Measurements from ENCODE around the gene CREBBP. TPM values are rescaled to one million over a fixed set of nuclear protein-coding genes. Genes with fewer than 3 reads are reported as not detected.
A peak's percentile ranks its signal among the peaks of the same experiment; 100 is the strongest.

The CREBBP gene
- total RNA-seq, 1 donor from 2014 or later, result 53.0 TPM

DNA sequence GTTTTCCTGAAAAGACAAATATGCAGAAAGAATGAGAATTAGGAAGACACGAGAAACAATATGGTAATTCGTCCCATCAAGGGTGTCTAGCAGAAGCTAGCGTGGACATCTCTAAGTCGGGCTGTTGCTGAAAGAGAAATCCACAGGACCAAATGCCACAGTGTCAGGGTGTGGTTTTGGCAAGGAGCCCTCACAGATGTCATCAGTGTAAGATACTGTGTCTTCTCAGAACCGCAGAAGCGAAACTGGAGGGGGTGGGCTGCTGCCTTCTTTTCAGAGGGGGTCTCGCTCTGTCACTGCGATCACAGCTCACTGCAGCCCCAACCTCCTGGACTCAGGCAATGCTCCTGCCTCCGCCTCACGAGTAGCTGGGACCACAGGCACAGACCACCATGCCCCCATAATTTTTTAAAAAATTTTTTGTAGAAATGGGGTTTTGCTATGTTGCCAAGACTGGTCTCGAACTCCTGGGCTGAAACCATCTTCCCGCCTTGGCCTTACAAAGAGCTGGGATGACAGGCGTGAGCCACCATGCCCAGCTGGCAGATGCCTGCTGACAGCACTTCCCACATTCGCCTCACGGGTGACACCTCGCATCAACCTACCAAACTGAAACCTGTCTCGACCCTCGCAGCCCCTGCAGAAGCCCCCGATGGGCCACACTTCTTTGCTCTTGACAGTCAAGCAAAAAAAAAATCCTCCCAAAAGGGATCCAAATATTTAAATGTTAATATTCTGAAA lies 189.4 kb downstream of the CREBBP start:
- peak overlapping the region; percentile 78 for H3K4me2 ChIP-seq (ENCODE audit: low read length)
- no peaks in the 10 kb centered on the region for H3K27me3 ChIP-seq (ENCODE audit: insufficient read depth, low read length)
- H2AFZ ChIP-seq (ENCODE audit: low read depth, low read length), result peak overlapping the region; percentile 85
- Mint-ChIP-seq H3K4me3 (ENCODE audit: unreplicated experiment) (peak overlapping the region; percentile 70), H3K27me3 (ENCODE audit: low read depth, unreplicated experiment) (no peaks in the 10 kb centered on the region), H3K36me3 (ENCODE audit: low read depth, unreplicated experiment) (peaks cover 19% of the 10 kb centered on the region), H3K9me3 (ENCODE audit: unreplicated experiment) (no peaks in the 10 kb centered on the region), H3K4me1 (ENCODE audit: low read depth, unreplicated experiment) (peaks cover 12% of the 10 kb centered on the region), H3K27ac (ENCODE audit: unreplicated experiment) (no peak overlapping the region)
- no peaks in the 10 kb centered on the region for H3K9me3 ChIP-seq (ENCODE audit: insufficient read depth, low read depth, low read length)
- H4K20me1 ChIP-seq (ENCODE audit: insufficient read depth, low read length), result peaks cover 23% of the 10 kb centered on the region
- H3K27ac ChIP-seq (ENCODE audit: low read depth, low read length), result no peak overlapping the region
- peaks cover 13% of the 10 kb centered on the region for H3K36me3 ChIP-seq (ENCODE audit: insufficient read depth, low read length)
- H3K4me3 ChIP-seq (ENCODE audit: insufficient read depth, low read depth, low read length), result no peak overlapping the region
- H3K79me2 ChIP-seq (ENCODE audit: insufficient read depth, low read length), result peaks cover 14% of the 10 kb centered on the region
- TF ChIP-seq, protein P1, sequence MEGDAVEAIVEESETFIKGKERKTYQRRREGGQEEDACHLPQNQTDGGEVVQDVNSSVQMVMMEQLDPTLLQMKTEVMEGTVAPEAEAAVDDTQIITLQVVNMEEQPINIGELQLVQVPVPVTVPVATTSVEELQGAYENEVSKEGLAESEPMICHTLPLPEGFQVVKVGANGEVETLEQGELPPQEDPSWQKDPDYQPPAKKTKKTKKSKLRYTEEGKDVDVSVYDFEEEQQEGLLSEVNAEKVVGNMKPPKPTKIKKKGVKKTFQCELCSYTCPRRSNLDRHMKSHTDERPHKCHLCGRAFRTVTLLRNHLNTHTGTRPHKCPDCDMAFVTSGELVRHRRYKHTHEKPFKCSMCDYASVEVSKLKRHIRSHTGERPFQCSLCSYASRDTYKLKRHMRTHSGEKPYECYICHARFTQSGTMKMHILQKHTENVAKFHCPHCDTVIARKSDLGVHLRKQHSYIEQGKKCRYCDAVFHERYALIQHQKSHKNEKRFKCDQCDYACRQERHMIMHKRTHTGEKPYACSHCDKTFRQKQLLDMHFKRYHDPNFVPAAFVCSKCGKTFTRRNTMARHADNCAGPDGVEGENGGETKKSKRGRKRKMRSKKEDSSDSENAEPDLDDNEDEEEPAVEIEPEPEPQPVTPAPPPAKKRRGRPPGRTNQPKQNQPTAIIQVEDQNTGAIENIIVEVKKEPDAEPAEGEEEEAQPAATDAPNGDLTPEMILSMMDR (IDR thresholded peaks at IDR 0.05; ENCODE audit: insufficient read depth, low read depth, low read length), result no peak
- TF ChIP-seq EZH2 (IDR thresholded peaks at IDR 0.05; ENCODE audit: insufficient read depth, low read length), result no peak
- peaks cover 9% of the 10 kb centered on the region for H3K4me1 ChIP-seq (ENCODE audit: insufficient read depth, low read length)
- DNase-seq (ENCODE audit: low read depth) (no peak), FAIRE-seq (no peak)
- H3K9ac ChIP-seq (ENCODE audit: low read length), result no peak overlapping the region

DNA sequence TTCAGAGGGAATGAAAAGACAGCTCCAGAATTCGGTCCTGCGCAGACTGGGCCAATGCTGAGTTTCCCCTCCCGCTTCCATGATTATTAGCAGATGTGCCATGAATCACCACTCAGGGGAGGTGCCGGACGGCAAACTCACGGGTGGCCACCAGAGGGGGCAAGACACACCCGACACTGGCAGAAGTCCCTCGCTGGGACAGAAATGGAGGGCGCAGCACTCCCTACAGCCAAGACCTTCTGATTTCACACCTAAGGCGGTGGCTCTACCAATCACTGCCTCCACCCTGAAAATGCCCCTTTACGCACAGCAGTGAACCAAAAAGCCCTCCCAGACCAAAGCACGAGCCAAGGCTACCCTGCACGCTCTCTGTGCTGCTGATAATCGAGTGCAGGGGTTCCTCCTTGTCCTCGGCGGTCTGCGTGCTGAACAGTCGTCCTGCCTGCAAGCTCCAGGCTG lies 190.0 kb downstream of the CREBBP start:
- Histone ChIP-seq H3K9ac (ENCODE audit: low read length) (peak overlapping the region; percentile 22), H3K4me2 (ENCODE audit: low read length) (peak overlapping the region; percentile 78)
- FAIRE-seq, result peak; percentile 73

More for the DNA sequence above, 190.0 kb downstream of the CREBBP start:
- H3K27me3 ChIP-seq (ENCODE audit: insufficient read depth, low read length), result no peaks in the 10 kb centered on the region
- H3K79me2 ChIP-seq (ENCODE audit: insufficient read depth, low read length), result peaks cover 7% of the 10 kb centered on the region
- Mint-ChIP-seq H3K27ac (ENCODE audit: unreplicated experiment) (peak overlapping the region; percentile 14), H3K4me3 (ENCODE audit: unreplicated experiment) (peak overlapping the region; percentile 70), H3K4me1 (ENCODE audit: low read depth, unreplicated experiment) (peaks cover 9% of the 10 kb centered on the region), H3K36me3 (ENCODE audit: low read depth, unreplicated experiment) (peaks cover 21% of the 10 kb centered on the region), H3K27me3 (ENCODE audit: low read depth, unreplicated experiment) (no peaks in the 10 kb centered on the region), H3K9me3 (ENCODE audit: unreplicated experiment) (no peaks in the 10 kb centered on the region)
- peaks cover 20% of the 10 kb centered on the region for H4K20me1 ChIP-seq (ENCODE audit: insufficient read depth, low read length)
- no peak for TF ChIP-seq EZH2 (IDR thresholded peaks at IDR 0.05; ENCODE audit: insufficient read depth, low read length)
- TF ChIP-seq, protein P1 (IDR thresholded peaks at IDR 0.05; ENCODE audit: insufficient read depth, low read depth, low read length), result peak; percentile 96
- no peaks in the 10 kb centered on the region for H3K9me3 ChIP-seq (ENCODE audit: insufficient read depth, low read depth, low read length)
- H3K4me1 ChIP-seq (ENCODE audit: insufficient read depth, low read length), result peaks cover 9% of the 10 kb centered on the region
- peak; percentile 80 for DNase-seq (ENCODE audit: low read depth)
- no peak overlapping the region for H3K4me3 ChIP-seq (ENCODE audit: insufficient read depth, low read depth, low read length)
- peak overlapping the region; percentile 85 for H2AFZ ChIP-seq (ENCODE audit: low read depth, low read length)
- H3K36me3 ChIP-seq (ENCODE audit: insufficient read depth, low read length), result peaks cover 18% of the 10 kb centered on the region
- H3K27ac ChIP-seq (ENCODE audit: low read depth, low read length), result no peak overlapping the region

Data from astrocyte (in vitro differentiated cells and primary cell).